HepG2 (cell line): ENCODE data around the gene NPAS2. TPM values are rescaled to one million over a fixed set of nuclear protein-coding genes. Genes with fewer than 3 reads are reported as not detected.

Experiments used
- AGO2 ChIP-seq: fragments of 200-400 bp; formaldehyde crosslinking; optimal IDR thresholded peaks from 2 replicates; pipeline ENCODE3; 2017; ENCODE audit warnings: mild to moderate bottlenecking, low read depth, low read length, moderate library complexity
- FOXA1 ChIP-seq, 2 experiments: fragments of 450-650 bp in 1 of 2; sonication (generic) in 1 of 2; formaldehyde crosslinking in 1 of 2; IDR thresholded peaks; 2 replicates each; pipeline versions ENCODE4 v1.4.0 to v1.6.1; 2016 to 2020; ENCODE audit warnings: missing genetic modification reagents in 1 of 2
- HES4 ChIP-seq: sonication (generic); formaldehyde crosslinking; IDR thresholded peaks from 2 replicates; pipeline ENCODE4 v1.9.0; 2021; ENCODE audit warnings: mild to moderate bottlenecking, missing genetic modification reagents, borderline replicate concordance
- HMGA1 ChIP-seq: sonication (generic); formaldehyde crosslinking; conservative IDR thresholded peaks from 2 replicates; pipeline ENCODE4 v1.4.0; 2020; ENCODE audit warnings: missing genetic modification reagents
- HOXA9 ChIP-seq: sonication (generic); formaldehyde crosslinking; IDR thresholded peaks from 2 replicates; pipeline ENCODE4 v1.8.1; 2022; ENCODE audit warnings: missing genetic modification reagents, mild to moderate bottlenecking, moderate library complexity, borderline replicate concordance
- MLX ChIP-seq: IDR thresholded peaks from 2 replicates; pipeline ENCODE4 v1.6.1; 2016
- PAWR ChIP-seq: sonication (generic); formaldehyde crosslinking; IDR thresholded peaks from 2 replicates; pipeline ENCODE4 v1.4.0; 2020; ENCODE audit warnings: missing genetic modification reagents, mild to moderate bottlenecking, borderline replicate concordance
- PHF20 ChIP-seq: sonication (generic); formaldehyde crosslinking; IDR thresholded peaks from 2 replicates; pipeline ENCODE4 v1.5.0; 2020; ENCODE audit warnings: mild to moderate bottlenecking, missing genetic modification reagents
- PHF8 ChIP-seq: sonication (generic); formaldehyde crosslinking; IDR thresholded peaks from 2 replicates; pipeline ENCODE4 v1.5.0; 2020; ENCODE audit warnings: missing genetic modification reagents
- RXRB ChIP-seq: IDR thresholded peaks from 2 replicates; pipeline ENCODE4 v1.6.1; 2016; ENCODE audit warnings: borderline replicate concordance, missing genetic modification reagents, missing compliant biosample characterization
- SNAPC4 ChIP-seq: sonication (generic); formaldehyde crosslinking; IDR thresholded peaks from 2 replicates; pipeline ENCODE4 v1.4.0; 2020; ENCODE audit warnings: mild to moderate bottlenecking, missing genetic modification reagents
- TAF1 ChIP-seq: sonication (generic); formaldehyde crosslinking; IDR thresholded peaks from 2 replicates; pipeline ENCODE4 v1.4.0; 2020; ENCODE audit warnings: missing genetic modification reagents
- THAP11 ChIP-seq: IDR thresholded peaks from 2 replicates; pipeline ENCODE4 v1.6.1; 2016; ENCODE audit warnings: missing biosample characterization, missing genetic modification reagents
- ZBTB10 ChIP-seq: sonication (generic); formaldehyde crosslinking; IDR thresholded peaks from 2 replicates; pipeline ENCODE4 v1.4.0; 2020; ENCODE audit warnings: missing genetic modification reagents, borderline replicate concordance
- ZBTB21 ChIP-seq: sonication (generic); formaldehyde crosslinking; IDR thresholded peaks from 2 replicates; pipeline ENCODE4 v1.4.0; 2020; ENCODE audit warnings: missing genetic modification reagents
- ZFP36L2 ChIP-seq: sonication (generic); formaldehyde crosslinking; IDR thresholded peaks from 2 replicates; pipeline ENCODE4 v1.4.0; 2020; ENCODE audit warnings: missing genetic modification reagents
- ZNF350 ChIP-seq: sonication (generic); formaldehyde crosslinking; IDR thresholded peaks from 2 replicates; pipeline ENCODE4 v1.4.0; 2020; ENCODE audit warnings: mild to moderate bottlenecking, low read depth, missing genetic modification reagents, borderline replicate concordance
- ZNF460 ChIP-seq: sonication (generic); formaldehyde crosslinking; IDR thresholded peaks from 2 replicates; pipeline ENCODE4 v1.5.1; 2020; ENCODE audit warnings: missing genetic modification reagents, mild to moderate bottlenecking, borderline replicate concordance
- ZNF598 ChIP-seq: sonication (generic); formaldehyde crosslinking; IDR thresholded peaks from 2 replicates; pipeline ENCODE4 v1.5.1; 2020; ENCODE audit warnings: mild to moderate bottlenecking, missing genetic modification reagents, borderline replicate concordance
- ZNF639 ChIP-seq: conservative IDR thresholded peaks from 2 replicates; pipeline ENCODE4 v1.6.1; 2018; ENCODE audit warnings: missing genetic modification reagents
- polyA plus RNA-seq, 8 experiments: library from polyadenylated mRNA; depleted of rRNA in 3 of 8; stranded (reverse) in 7 of 8; unstranded in 1 of 8; fragments of >200 nt; fragmentation: Illumina TruSeq in 4 of 8; extraction: Trizol in 4 of 8; gene quantifications; 2 replicates each; pipeline versions ENCODE4 v1.2.1 to v1.2.3, GENCODE V29; 2011 to 2016; ENCODE audit warnings: low read depth in 4 of 8, missing spikeins in 1 of 8, mixed read lengths in 1 of 8; ENCODE audit not compliant: insufficient read depth in 1 of 8
- total RNA-seq, 5 experiments: library from RNA; depleted of rRNA; stranded (reverse); fragments of >200 nt; fragmentation: Illumina TruSeq; extraction: Trizol; gene quantifications; 2 replicates each; pipeline ENCODE4 v1.2.3, GENCODE V29; 2016; ENCODE audit warnings: low read depth in 1 of 5

NPAS2 gene
- total and polyA plus RNA-seq, 2 of the 13 experiments (the other 11 are each of a cell fraction or from before 2014, with no cell fraction given), result 14.8 to 37.5 TPM

GRCh38 chr2:100984892-100985307 lies 165.0 kb downstream of the NPAS2 start (continued):
- TF ChIP-seq SNAPC4 (CRISPR knock-in tag), result no peak
- no peak for TF ChIP-seq ZFP36L2
- TF ChIP-seq RXRB (CRISPR knock-in tag), result peak; percentile 45; the same call in 1 of the 2 replicates
- TF ChIP-seq HOXA9 (CRISPR knock-in tag), result no peak
- no peak for TF ChIP-seq AGO2
- TF ChIP-seq PHF20 (CRISPR knock-in tag), result no peak
- no peak for TF ChIP-seq ZNF460 (CRISPR knock-in tag)
- TF ChIP-seq HMGA1, result no peak
- TF ChIP-seq TAF1 (CRISPR knock-in tag), result no peak
- TF ChIP-seq ZBTB21, result no peak
- no peak for TF ChIP-seq THAP11
- no peak for TF ChIP-seq HES4 (CRISPR knock-in tag)
- no peak for TF ChIP-seq FOXA1 (IDR thresholded peaks at IDR 0.05)
- no peak for TF ChIP-seq FOXA1 (CRISPR knock-in tag; IDR thresholded peaks at IDR 0.05)
- TF ChIP-seq ZNF350 (CRISPR knock-in tag), result peak; percentile 55; the same call in 1 of the 2 replicates
- TF ChIP-seq PAWR (CRISPR knock-in tag), result no peak
- no peak for TF ChIP-seq ZBTB10 (CRISPR knock-in tag)
- TF ChIP-seq ZNF598 (CRISPR knock-in tag), result peak; percentile 63; the same call in 1 of the 2 replicates
- no peak for TF ChIP-seq MLX (CRISPR knock-in tag)
- no peak for TF ChIP-seq ZNF639
- no peak for TF ChIP-seq PHF8 (CRISPR knock-in tag)
